Activated CD4-positive, alpha-beta T cell treated with anti-CD3 and anti-CD28 coated beads, Interleukin-2, amount 50 U/mL, for 1 hour (primary cell): ENCODE results near the gene CHTF8.
A peak's percentile ranks its signal among the peaks of the same experiment; 100 is the strongest.
"Not testable (repeated sequence)": the region's sequence is repeated elsewhere in the genome, so short reads cannot be mapped to it uniquely, and the experiment has no call there.

ENCODE experiments used
- DNase-seq: peaks from one replicate; pipeline ENCODE4 v3.0.0-alpha.2; 2020

CHTF8 gene

GRCh38 chr16:69138608-69139007, 6.2 kb upstream of the CHTF8 start:
- DNase-seq: no peak

- no peak for DNase-seq
Observed at GRCh38 chr16:69133373-69133954, 1.1 kb upstream of the CHTF8 start.

- DNase-seq: peak; percentile 62
Observed at GRCh38 chr16:69131839-69132423, 457 bp downstream of the CHTF8 start.

- no peak for DNase-seq
Observed at GRCh38 chr16:69131167-69131838, 1.1 kb downstream of the CHTF8 start.

GRCh38 chr16:69130461-69130860, 1.9 kb downstream of the CHTF8 start:
- no peak for DNase-seq

- DNase-seq: no peak
Observed at GRCh38 chr16:69127966-69128510, 4.3 kb downstream of the CHTF8 start.

- not testable (repeated sequence) for DNase-seq
Observed at GRCh38 chr16:69126801-69127200, 5.6 kb downstream of the CHTF8 start.

GRCh38 chr16:69126221-69126620, 6.2 kb downstream of the CHTF8 start:
- DNase-seq: no peak

GRCh38 chr16:69124961-69125360, 7.4 kb downstream of the CHTF8 start:
- DNase-seq: not testable (repeated sequence)

GRCh38 chr16:69124406-69124805, 8.0 kb downstream of the CHTF8 start:
- DNase-seq: not testable (repeated sequence)

- DNase-seq: peak; percentile 66
Observed at GRCh38 chr16:69123910-69124309, 8.5 kb downstream of the CHTF8 start.

GRCh38 chr16:69120096-69120664, 12.2 kb downstream of the CHTF8 start:
- DNase-seq: no peak

GRCh38 chr16:69119536-69119935, 12.9 kb downstream of the CHTF8 start:
- no peak for DNase-seq

- no peak for DNase-seq
Observed at GRCh38 chr16:69118994-69119393, 13.4 kb downstream of the CHTF8 start.

- no peak for DNase-seq
Observed at GRCh38 chr16:69118468-69118867, 13.9 kb downstream of the CHTF8 start.

GRCh38 chr16:69116906-69117305, 15.5 kb downstream of the CHTF8 start:
- DNase-seq: no peak

- no peak for DNase-seq
Observed at GRCh38 chr16:69116256-69116875, 16.0 kb downstream of the CHTF8 start.

GRCh38 chr16:69115837-69116236, 16.6 kb downstream of the CHTF8 start:
- no peak for DNase-seq

GRCh38 chr16:69115361-69115760, 17.0 kb downstream of the CHTF8 start:
- no peak for DNase-seq

GRCh38 chr16:69114976-69115355, 17.4 kb downstream of the CHTF8 start:
- DNase-seq: no peak

GRCh38 chr16:69114346-69114975, 17.9 kb downstream of the CHTF8 start:
- no peak for DNase-seq

- no peak for DNase-seq
Observed at GRCh38 chr16:69113216-69113615, 19.2 kb downstream of the CHTF8 start.
